Measurements from ENCODE around the gene NUSAP1.
"Not testable (repeated sequence)": the region's sequence is repeated elsewhere in the genome, so short reads cannot be mapped to it uniquely, and the experiment has no call there.

Gene NUSAP1

GRCh38 chr15:41332194-41333025 is at the start of gene NUSAP1, which contains the start of gene OIP5:
NUSAP1 (plus strand) TSS chr15:41332881; CDS start chr15:41332958, 77 bp downstream.
OIP5 (minus strand) TSS chr15:41332591; CDS start chr15:41332561, 30 bp downstream.
- H2AFZ ChIP-seq (ENCODE audit: low read depth, low read length), result peak within 1 kb of the TSS; percentile 91
- peak; percentile 92 for ATAC-seq (ENCODE audit: insufficient read depth, low read depth)

GRCh38 chr15:41282980-41283652 is 49.6 kb upstream of the NUSAP1 start:
- Histone ChIP-seq H3K9ac (ENCODE audit: low read depth, low read length) (peak overlapping the region; percentile 90), H2AFZ (ENCODE audit: low read depth, low read length) (peak overlapping the region; percentile 76), H3K79me2 (ENCODE audit: insufficient read depth, low read length) (peaks cover 46% of the 10 kb centered on the region), H3K36me3 (ENCODE audit: insufficient read depth, low read length) (peaks cover 51% of the 10 kb centered on the region), H3K27ac (ENCODE audit: low read length) (peak overlapping the region; percentile 88), H3K4me2 (ENCODE audit: insufficient read depth, low read length) (peak overlapping the region; percentile 57), H3K4me3 (ENCODE audit: low read depth in 1 of 2, low read length in 2 of 2) (peak overlapping the region in 1 of 2 experiments; percentile 52; a peak in 2 of 4 replicates), H3K4me1 (ENCODE audit: insufficient read depth, low read length) (peaks cover 40% of the 10 kb centered on the region)
- not testable (repeated sequence) for H4K20me1 ChIP-seq (ENCODE audit: insufficient read depth, low read length); H3K27me3 ChIP-seq (ENCODE audit: insufficient read depth, low read length, poor library complexity); H3K9me3 ChIP-seq (ENCODE audit: insufficient read depth, low read length, severe bottlenecking); DNase-seq; ATAC-seq (ENCODE audit: insufficient read depth, low read depth)

More at GRCh38 chr15:41332194-41333025, at the start of gene NUSAP1, which contains the start of gene OIP5:
- peaks cover 12% of the 10 kb centered on the region for H3K36me3 ChIP-seq (ENCODE audit: insufficient read depth, low read length)
- TF ChIP-seq EZH2 (IDR thresholded peaks at IDR 0.05; ENCODE audit: borderline replicate concordance, low read depth, low read length, severe bottlenecking) (no peak), CTCF (IDR thresholded peaks at IDR 0.05; ENCODE audit: borderline replicate concordance, extremely low read depth, low read length, poor library complexity, severe bottlenecking) (peak; percentile 67)
- peaks cover 63% of the 10 kb centered on the region for H3K79me2 ChIP-seq (ENCODE audit: insufficient read depth, low read length)
- no peaks in the 10 kb centered on the region for H3K27me3 ChIP-seq (ENCODE audit: insufficient read depth, low read length, poor library complexity)
- H4K20me1 ChIP-seq (ENCODE audit: insufficient read depth, low read length), result peaks cover 12% of the 10 kb centered on the region
- peak within 1 kb of the TSS; percentile 78 for H3K9ac ChIP-seq (ENCODE audit: low read depth, low read length)
- peaks cover 38% of the 10 kb centered on the region for H3K4me1 ChIP-seq (ENCODE audit: insufficient read depth, low read length)
- no peaks in the 10 kb centered on the region for H3K9me3 ChIP-seq (ENCODE audit: insufficient read depth, low read length, severe bottlenecking)
- peak within 1 kb of the TSS; percentile 95 for H3K27ac ChIP-seq (ENCODE audit: low read length)
- H3K4me3 ChIP-seq (ENCODE audit: low read depth in 1 of 2, low read length in 2 of 2), result peak within 1 kb of the TSS; percentile 73 to 84
- H3K4me2 ChIP-seq (ENCODE audit: insufficient read depth, low read length), result peak within 1 kb of the TSS; percentile 83
- DNase-seq, result peak; percentile 99

- Histone ChIP-seq H3K79me2 (ENCODE audit: insufficient read depth, low read length) (peaks cover 54% of the 10 kb centered on the region), H3K27ac (ENCODE audit: low read length) (peak overlapping the region; percentile 94), H3K36me3 (ENCODE audit: insufficient read depth, low read length) (peaks cover 58% of the 10 kb centered on the region), H3K9ac (ENCODE audit: low read depth, low read length) (peak overlapping the region; percentile 90), H4K20me1 (ENCODE audit: insufficient read depth, low read length) (peaks cover 15% of the 10 kb centered on the region; the same call in 1 of the 2 replicates), H3K4me2 (ENCODE audit: insufficient read depth, low read length) (peak overlapping the region; percentile 95), H3K9me3 (ENCODE audit: insufficient read depth, low read length, severe bottlenecking) (no peaks in the 10 kb centered on the region), H2AFZ (ENCODE audit: low read depth, low read length) (peak overlapping the region; percentile 86), H3K4me3 (ENCODE audit: low read depth in 1 of 2, low read length in 2 of 2) (peak overlapping the region; percentile 79 to 81), H3K4me1 (ENCODE audit: insufficient read depth, low read length) (peaks cover 47% of the 10 kb centered on the region), H3K27me3 (ENCODE audit: insufficient read depth, low read length, poor library complexity) (no peaks in the 10 kb centered on the region)
- TF ChIP-seq EZH2 (IDR thresholded peaks at IDR 0.05; ENCODE audit: borderline replicate concordance, low read depth, low read length, severe bottlenecking) (no peak), CTCF (IDR thresholded peaks at IDR 0.05; ENCODE audit: borderline replicate concordance, extremely low read depth, low read length, poor library complexity, severe bottlenecking) (no peak)
- ATAC-seq (ENCODE audit: insufficient read depth, low read depth), result peak; percentile 98
- DNase-seq, result peak; percentile 97
These were observed 48.8 kb upstream of the NUSAP1 start for GRCh38 chr15:41283653-41284426.

Measured in DND-41 (cell line).